GM23338 (cell line): ENCODE data around the gene IL1RN. TPM values are rescaled to one million over a fixed set of nuclear protein-coding genes. Genes with fewer than 3 reads are reported as not detected.

Experiments
- ATAC-seq: fragments of 200-7000 bp; cut with Tn5 transposase; 3 replicates; pipeline ENCODE4 v1.9.1; 2020
- DNase-seq: peaks from one replicate; pipeline ENCODE4 v3.0.0-alpha.2; 2015; ENCODE audit warnings: low spot score
- H2AFZ ChIP-seq: fragments of 200-600 bp; sonication (generic); 2 replicates; pipeline ENCODE4 v1.8.0; 2016; ENCODE audit warnings: antibody characterized with exemption, mild to moderate bottlenecking, moderate library complexity
- H3F3A ChIP-seq: fragments of 200-600 bp; sonication (generic); replicated peaks from 2 replicates; pipeline ENCODE4 v1.8.0; 2017; ENCODE audit warnings: antibody characterized with exemption, mixed run types, low read depth
- H3K27ac ChIP-seq: fragments of 200-600 bp; sonication (generic); 2 replicates; pipeline ENCODE4 v1.6.1; 2016; ENCODE audit warnings: low read depth
- H3K27me3 ChIP-seq: fragments of 200-600 bp; sonication (generic); 2 replicates; pipeline ENCODE4 v1.8.0; 2016; ENCODE audit warnings: mild to moderate bottlenecking, mixed run types, moderate library complexity; ENCODE audit not compliant: insufficient read depth
- H3K36me3 ChIP-seq: fragments of 200-600 bp; sonication (generic); 2 replicates; pipeline ENCODE4 v1.8.0; 2016; ENCODE audit warnings: mild to moderate bottlenecking; ENCODE audit not compliant: insufficient read depth
- H3K4me1 ChIP-seq: fragments of 200-600 bp; sonication (generic); 2 replicates; pipeline ENCODE4 v1.8.0; 2016; ENCODE audit warnings: mild to moderate bottlenecking, moderate library complexity; ENCODE audit not compliant: insufficient read depth
- H3K4me2 ChIP-seq: fragments of 200-600 bp; sonication (generic); 2 replicates; pipeline ENCODE4 v1.7.1; 2017; ENCODE audit warnings: mixed run types
- H3K4me3 ChIP-seq: fragments of 200-600 bp; sonication (generic); 2 replicates; pipeline ENCODE4 v1.6.1; 2016; ENCODE audit warnings: mixed run types
- H3K79me2 ChIP-seq: fragments of 200-600 bp; sonication (generic); replicated peaks from 2 replicates; pipeline ENCODE4 v1.8.0; 2017; ENCODE audit warnings: mild to moderate bottlenecking; ENCODE audit not compliant: insufficient read depth
- H3K9me2 ChIP-seq: fragments of 200-600 bp; sonication (generic); 2 replicates; pipeline ENCODE4 v1.8.0; 2017; ENCODE audit not compliant: insufficient read depth
- H4K20me1 ChIP-seq: fragments of 200-600 bp; sonication (generic); replicated peaks from 2 replicates; pipeline ENCODE4 v1.8.0; 2017; ENCODE audit warnings: mild to moderate bottlenecking; ENCODE audit not compliant: insufficient read depth
- H3K27ac Mint-ChIP-seq: 2 replicates; pipeline ENCODE4 v1.8.0; 2020; ENCODE audit warnings: inconsistent platforms, mild to moderate bottlenecking, moderate library complexity, mixed read lengths
- H3K27me3 Mint-ChIP-seq: 3 replicates; pipeline ENCODE4 v1.8.0; 2022; ENCODE audit warnings: low read depth, mild to moderate bottlenecking, moderate library complexity, mixed read lengths, inconsistent platforms; ENCODE audit not compliant: insufficient read depth, poor library complexity
- H3K36me3 Mint-ChIP-seq: 3 replicates; pipeline ENCODE4 v1.8.0; 2021; ENCODE audit warnings: low read depth, mild to moderate bottlenecking, inconsistent platforms, moderate library complexity, mixed read lengths
- H3K4me1 Mint-ChIP-seq: 3 replicates; pipeline ENCODE4 v1.8.0; 2020; ENCODE audit warnings: mild to moderate bottlenecking, inconsistent platforms, mixed read lengths
- H3K4me3 Mint-ChIP-seq: 3 replicates; pipeline ENCODE4 v1.8.0; 2021; ENCODE audit warnings: moderate library complexity, mild to moderate bottlenecking, inconsistent platforms, mixed read lengths
- H3K9me3 Mint-ChIP-seq: 3 replicates; pipeline ENCODE4 v1.8.0; 2020; ENCODE audit warnings: moderate library complexity, mild to moderate bottlenecking, inconsistent platforms, mixed read lengths
- CREB1 ChIP-seq: fragments of 250-450 bp; sonication (Bioruptor Pico); IDR thresholded peaks from 2 replicates; pipeline ENCODE4 v1.5.0; 2020; ENCODE audit warnings: low read depth, mild to moderate bottlenecking, moderate library complexity
- ETS1 ChIP-seq: IDR thresholded peaks from 2 replicates; pipeline ENCODE4 v1.6.1; 2016; ENCODE audit warnings: antibody characterized with exemption
- EZH2 ChIP-seq: fragments of 200-600 bp; sonication (generic); IDR thresholded peaks from one replicate; pipeline ENCODE4 v1.8.0; 2017; ENCODE audit warnings: antibody characterized with exemption, mild to moderate bottlenecking, low read depth; ENCODE audit not compliant: unreplicated experiment
- EZH2phosphoT487 ChIP-seq: fragments of 200-600 bp; sonication (generic); IDR thresholded peaks from one replicate; pipeline ENCODE4 v1.8.1; 2018; ENCODE audit warnings: antibody characterized with exemption; ENCODE audit not compliant: unreplicated experiment
- JUNB ChIP-seq: IDR thresholded peaks from one replicate; pipeline ENCODE4 v1.6.1; 2016; ENCODE audit warnings: antibody characterized with exemption; ENCODE audit not compliant: unreplicated experiment
- NANOG ChIP-seq: IDR thresholded peaks from 2 replicates; pipeline ENCODE4 v1.6.1; 2016; ENCODE audit warnings: antibody characterized with exemption, borderline replicate concordance
- POLR2AphosphoS5 ChIP-seq: IDR thresholded peaks from 2 replicates; pipeline ENCODE4 v1.6.1; 2016; ENCODE audit warnings: antibody characterized with exemption, low read depth
- REST ChIP-seq: IDR thresholded peaks from one replicate; pipeline ENCODE4 v1.6.1; 2018; ENCODE audit warnings: antibody characterized with exemption; ENCODE audit not compliant: unreplicated experiment
- STAT1 ChIP-seq: IDR thresholded peaks from one replicate; pipeline ENCODE4 v1.6.1; 2016; ENCODE audit warnings: antibody characterized with exemption; ENCODE audit not compliant: unreplicated experiment
- ZNF114 ChIP-seq: fragments of 250-450 bp; sonication (Bioruptor Pico); IDR thresholded peaks from 2 replicates; pipeline ENCODE4 v1.5.0; 2020; ENCODE audit warnings: mild to moderate bottlenecking, moderate library complexity
- ZNF331 ChIP-seq: fragments of 250-450 bp; sonication (Bioruptor Pico); IDR thresholded peaks from 2 replicates; pipeline ENCODE4 v1.5.0; 2020; ENCODE audit warnings: low read depth, mild to moderate bottlenecking, moderate library complexity
- ZNF462 ChIP-seq: fragments of 250-450 bp; sonication (Bioruptor Pico); IDR thresholded peaks from 2 replicates; pipeline ENCODE4 v1.5.0; 2020; ENCODE audit warnings: mild to moderate bottlenecking, moderate library complexity
- polyA plus RNA-seq: library from polyadenylated mRNA; unstranded; fragments of >200 nt; fragmentation: Nextera tagmentation; extraction: Ambion mirVana; gene quantifications from 2 replicates; pipeline ENCODE4 v1.2.1, GENCODE V29; 2016
- total RNA-seq: library from RNA; depleted of rRNA; stranded (reverse); fragments of >200 nt; shearing (Covaris generic); gene quantifications from 2 replicates; pipeline ENCODE4 v1.2.3, GENCODE V29; 2014
- TF ChIP-seq, protein P1 (sequence below), 2 experiments: fragments of 200-600 bp in 1 of 2; sonication (generic) in 1 of 2; conservative IDR thresholded peaks; 2 replicates each; pipeline versions ENCODE4 v1.5.1 to v1.6.1; 2016 to 2017; ENCODE audit warnings: antibody characterized with exemption in 2 of 2, low read depth in 2 of 2, mild to moderate bottlenecking in 2 of 2, moderate library complexity in 1 of 2

The IL1RN gene
- total and polyA plus RNA-seq, 2 experiments from 2014 or later, result not detected

DNA sequence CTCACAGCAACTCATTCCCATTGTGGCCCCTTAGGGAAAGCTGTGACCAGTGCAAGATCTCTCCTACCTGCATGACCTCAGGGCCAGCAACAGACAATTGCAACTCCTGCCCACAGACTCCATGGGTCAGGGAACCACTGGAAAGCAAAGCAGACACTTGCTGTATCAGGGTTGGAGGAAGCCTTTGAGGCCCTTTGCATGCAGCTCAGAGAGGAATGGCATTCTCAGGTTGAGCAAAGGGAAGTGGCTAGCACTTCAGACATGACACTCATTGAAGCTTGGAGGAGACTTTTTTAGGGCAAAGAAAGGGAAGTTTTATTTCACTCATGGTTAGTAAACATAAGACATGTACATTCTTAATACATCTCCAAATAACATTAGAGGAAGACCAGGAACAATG, 37.5 kb upstream of the IL1RN start:
- no peaks in the 10 kb centered on the region for H3K36me3 ChIP-seq
- ATAC-seq (no peak), DNase-seq (no peak)
- no peaks in the 10 kb centered on the region for H3K27me3 ChIP-seq
- H3K27ac ChIP-seq, result no peak overlapping the region
- no peak overlapping the region for H3K4me3 Mint-ChIP-seq
- TF ChIP-seq NANOG (no peak), ZNF462 (CRISPR knock-in tag) (no peak), JUNB (no peak), POLR2AphosphoS5 (no peak), ETS1 (no peak), REST (no peak), STAT1 (no peak), ZNF331 (no peak), ZNF114 (CRISPR knock-in tag) (no peak), EZH2phosphoT487 (no peak), EZH2 (no peak), CREB1 (no peak)
- TF ChIP-seq, protein P1, sequence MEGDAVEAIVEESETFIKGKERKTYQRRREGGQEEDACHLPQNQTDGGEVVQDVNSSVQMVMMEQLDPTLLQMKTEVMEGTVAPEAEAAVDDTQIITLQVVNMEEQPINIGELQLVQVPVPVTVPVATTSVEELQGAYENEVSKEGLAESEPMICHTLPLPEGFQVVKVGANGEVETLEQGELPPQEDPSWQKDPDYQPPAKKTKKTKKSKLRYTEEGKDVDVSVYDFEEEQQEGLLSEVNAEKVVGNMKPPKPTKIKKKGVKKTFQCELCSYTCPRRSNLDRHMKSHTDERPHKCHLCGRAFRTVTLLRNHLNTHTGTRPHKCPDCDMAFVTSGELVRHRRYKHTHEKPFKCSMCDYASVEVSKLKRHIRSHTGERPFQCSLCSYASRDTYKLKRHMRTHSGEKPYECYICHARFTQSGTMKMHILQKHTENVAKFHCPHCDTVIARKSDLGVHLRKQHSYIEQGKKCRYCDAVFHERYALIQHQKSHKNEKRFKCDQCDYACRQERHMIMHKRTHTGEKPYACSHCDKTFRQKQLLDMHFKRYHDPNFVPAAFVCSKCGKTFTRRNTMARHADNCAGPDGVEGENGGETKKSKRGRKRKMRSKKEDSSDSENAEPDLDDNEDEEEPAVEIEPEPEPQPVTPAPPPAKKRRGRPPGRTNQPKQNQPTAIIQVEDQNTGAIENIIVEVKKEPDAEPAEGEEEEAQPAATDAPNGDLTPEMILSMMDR (conservative IDR thresholded peaks at IDR 0.05; ENCODE audit: low read depth in 2 of 2), result no peak
- no peaks in the 10 kb centered on the region; the same call in none of the 3 replicates for H3K9me3 Mint-ChIP-seq
- no peak overlapping the region for H2AFZ ChIP-seq
- no peaks in the 10 kb centered on the region for H3F3A ChIP-seq
- no peaks in the 10 kb centered on the region for H3K79me2 ChIP-seq
- H3K4me2 ChIP-seq, result no peak overlapping the region
- H3K27me3 Mint-ChIP-seq, result no peaks in the 10 kb centered on the region
- no peaks in the 10 kb centered on the region for H3K4me1 ChIP-seq
- no peaks in the 10 kb centered on the region for H3K36me3 Mint-ChIP-seq
- no peak overlapping the region for H3K4me3 ChIP-seq
- H3K4me1 Mint-ChIP-seq, result no peaks in the 10 kb centered on the region
- H3K9me2 ChIP-seq, result no peaks in the 10 kb centered on the region; the same call in 1 of the 2 replicates
- no peak overlapping the region for H3K27ac Mint-ChIP-seq
- H4K20me1 ChIP-seq, result no peaks in the 10 kb centered on the region
